ENCODE measurements around the gene HOXA4.

The HOXA4 gene

DNA sequence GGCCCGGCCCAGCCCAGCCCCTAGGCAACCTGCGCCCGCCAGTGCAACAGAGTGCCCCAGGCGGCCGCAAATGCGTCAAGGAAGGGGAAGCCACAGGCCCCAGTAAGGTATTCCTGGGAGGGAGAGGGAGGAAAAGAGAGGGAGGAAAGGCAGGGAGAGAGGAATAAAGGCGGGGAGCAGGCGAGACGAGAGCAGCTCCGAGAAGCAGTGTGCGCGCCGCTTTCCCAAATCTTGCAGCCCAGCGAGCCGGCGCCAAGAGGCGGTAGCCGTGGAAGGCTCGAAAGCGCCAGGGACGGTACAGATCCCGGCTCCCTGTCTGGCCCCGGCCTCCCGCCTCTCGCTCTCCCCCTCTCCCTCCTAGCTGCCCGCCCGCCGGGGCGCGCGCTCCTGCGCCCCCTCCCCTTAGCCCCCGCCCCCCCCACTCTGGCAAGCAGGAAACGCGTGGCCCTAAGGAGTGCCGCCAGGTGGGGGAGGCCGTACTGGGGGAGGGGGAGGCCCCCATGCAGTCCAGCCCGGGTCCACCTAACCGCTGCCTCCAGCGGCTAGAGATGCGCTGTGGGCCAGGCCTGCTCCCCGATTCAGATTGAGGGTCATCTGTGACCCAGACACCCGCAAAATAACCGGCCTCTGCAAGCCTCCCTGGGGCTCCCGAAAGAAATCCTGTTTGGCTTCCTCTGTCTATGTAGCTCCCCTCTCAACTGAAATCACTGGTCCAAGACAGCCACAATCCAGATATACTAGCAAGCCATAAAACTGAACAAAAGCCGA, 39.3 kb upstream of the HOXA4 start:
- DNase-seq (ENCODE audit: low read depth in 2 of 2): no peak

DNA sequence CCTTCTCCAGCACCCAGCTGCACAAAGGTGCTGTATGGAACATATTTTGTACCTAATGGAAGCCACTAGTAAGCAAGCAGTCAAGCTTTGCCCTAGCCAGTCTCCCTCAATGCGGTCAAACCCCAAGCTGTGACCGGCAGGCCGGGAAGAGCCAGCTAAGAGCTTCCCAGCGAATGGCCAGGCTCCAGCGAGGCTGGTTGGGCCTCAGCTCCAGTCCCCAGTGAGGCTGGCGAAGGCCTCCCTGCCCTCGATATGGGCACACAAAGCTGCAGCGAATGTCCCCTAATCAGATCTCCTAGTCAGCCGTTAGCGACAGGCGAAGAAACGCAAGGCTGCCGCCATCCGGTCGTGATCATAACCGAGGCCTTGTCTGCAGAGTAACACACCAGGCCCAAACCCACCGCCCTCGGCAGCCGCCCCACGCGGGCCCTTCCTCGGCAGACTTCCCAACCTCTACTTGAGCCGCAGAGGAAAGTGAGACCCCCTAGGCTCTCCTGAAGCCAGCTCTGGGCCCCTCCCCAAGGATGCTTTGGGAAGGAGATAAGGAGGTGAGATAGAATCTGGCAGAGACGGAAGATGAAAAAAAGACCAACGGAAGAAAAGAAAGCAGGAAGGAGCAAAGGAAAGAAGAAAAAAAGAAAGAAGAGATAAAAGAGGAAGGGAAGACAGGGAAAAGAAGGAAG, 37.8 kb upstream of the HOXA4 start:
- no peak for DNase-seq (ENCODE audit: low read depth in 2 of 2)

DNA sequence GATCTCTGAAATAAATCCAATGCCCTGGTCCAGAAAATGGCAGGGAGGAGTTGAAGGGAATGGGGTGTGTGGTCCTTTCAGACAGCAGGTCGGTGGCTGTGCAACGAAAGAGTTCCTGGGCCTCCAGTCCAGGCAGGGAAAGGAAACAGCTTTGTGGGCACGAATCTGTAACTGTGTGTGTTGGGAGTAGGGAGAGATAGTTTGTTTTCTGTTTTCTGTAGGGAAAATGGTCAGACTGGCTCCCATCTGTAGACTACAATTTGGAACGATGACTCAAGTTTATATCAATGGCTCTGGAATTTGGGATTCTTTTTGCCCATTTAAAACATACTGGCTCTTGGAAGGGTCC, 37.3 kb upstream of the HOXA4 start:
- DNase-seq (ENCODE audit: low read depth in 2 of 2): no peak

DNA sequence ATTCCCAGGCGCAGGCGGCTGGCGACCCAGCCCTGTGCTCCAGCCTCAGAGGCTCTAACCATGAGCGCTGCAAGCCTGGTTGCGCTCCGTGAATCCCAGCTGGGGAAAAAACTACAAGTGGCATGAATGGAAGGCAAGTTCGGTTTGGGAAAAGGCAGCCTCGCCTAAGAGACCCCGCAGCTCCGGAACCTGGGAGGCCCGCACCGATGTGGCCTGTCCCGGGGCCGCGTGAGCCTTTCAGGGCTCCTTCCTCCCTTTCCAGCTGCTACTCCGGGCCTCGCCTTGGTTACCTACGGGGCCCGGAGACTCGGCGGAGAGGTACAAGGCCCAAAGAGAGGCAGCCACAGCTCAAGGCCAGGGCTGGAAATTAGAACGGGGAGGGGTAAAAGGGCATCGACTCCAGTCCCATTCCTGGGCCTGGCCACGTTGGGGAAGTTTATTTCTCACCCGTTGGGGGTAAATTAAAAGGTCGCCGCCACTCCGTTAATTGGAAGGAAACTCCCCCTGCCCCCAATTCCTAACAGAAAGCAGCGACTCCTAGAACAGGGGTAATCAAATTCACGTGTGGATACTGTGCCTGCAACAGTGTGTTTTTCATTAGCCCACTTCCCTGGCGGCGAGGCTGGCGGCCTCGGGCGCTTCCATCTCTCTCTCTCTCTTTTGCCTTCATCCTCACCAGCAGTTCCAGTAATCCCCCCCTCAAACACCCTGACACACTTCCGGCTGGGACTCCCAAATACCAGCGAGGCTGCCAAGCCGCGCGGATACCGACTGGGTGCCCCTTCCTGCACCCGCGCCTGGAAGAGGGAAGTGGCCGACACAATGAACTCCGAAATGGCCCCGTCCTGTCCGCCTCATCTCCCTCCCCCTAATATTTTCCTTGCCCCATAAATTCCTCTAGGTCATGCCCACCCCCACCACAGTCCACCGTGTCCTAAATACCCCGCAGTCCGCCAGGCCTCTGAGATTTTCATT, 36.3 kb upstream of the HOXA4 start:
- DNase-seq (ENCODE audit: low read depth in 2 of 2): no peak

DNA sequence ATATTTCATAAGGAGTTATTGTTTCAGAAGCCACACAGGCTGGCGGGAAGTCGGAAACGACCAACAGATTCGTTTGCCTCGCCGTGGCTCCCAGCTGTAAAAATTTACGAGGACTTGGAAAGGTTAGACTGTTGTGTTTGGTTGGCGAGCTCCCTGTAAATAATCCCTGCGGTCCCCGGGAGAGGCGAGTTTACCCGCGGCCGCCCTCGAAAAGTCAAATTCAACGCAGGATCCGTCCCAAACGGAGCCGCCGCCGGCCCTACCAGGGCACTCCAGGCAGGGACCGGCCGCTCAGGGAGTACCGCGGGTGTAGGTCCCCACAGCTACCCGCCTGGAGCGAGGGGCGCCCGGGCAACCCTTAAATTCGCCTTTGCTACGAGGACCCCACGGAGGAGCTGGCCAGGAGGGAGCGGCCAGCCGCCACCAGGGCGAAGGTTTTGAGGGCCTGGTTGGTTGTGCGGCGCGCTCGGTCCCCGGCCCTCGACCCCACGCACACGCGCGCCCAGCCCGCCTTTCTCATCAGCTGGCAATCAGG, 35.5 kb upstream of the HOXA4 start:
- DNase-seq (ENCODE audit: low read depth in 2 of 2): no peak

DNA sequence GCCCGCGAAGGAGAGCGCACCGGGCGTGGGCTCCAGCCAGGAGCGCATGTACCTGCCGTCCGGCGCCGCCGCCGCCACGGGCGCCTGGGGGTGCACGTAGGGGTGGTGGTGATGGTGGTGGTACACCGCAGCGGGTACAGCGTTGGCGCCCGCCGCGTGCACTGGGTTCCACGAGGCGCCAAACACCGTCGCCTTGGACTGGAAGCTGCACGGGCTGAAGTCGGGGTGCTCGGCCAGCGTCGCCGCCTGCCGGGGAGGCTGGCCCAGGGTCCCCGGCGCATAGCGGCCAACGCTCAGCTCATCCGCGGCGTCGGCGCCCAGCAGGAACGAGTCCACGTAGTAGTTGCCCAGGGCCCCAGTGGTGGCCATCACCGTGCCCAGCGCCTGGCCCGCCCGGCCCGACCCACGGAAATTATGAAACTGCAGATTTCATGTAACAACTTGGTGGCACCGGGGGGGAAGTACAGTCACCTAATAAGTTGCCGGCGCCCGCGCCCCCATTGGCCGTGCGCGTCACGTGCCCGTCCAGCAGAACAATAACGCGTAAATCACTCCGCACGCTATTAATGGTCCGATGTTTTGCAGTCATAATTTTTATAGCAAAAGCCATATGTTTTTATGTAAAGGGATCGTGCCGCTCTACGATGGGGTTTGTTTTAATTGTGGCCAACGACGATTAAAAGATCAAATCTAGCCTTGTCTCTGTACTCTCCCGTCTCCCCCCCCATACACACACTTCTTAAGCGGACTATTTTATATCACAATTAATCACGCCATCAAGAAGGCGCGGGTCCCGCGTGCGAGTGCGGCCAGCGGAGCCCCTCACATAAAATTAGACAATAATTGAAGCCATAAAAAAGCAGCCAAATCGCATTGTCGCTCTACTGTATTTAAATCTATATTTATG, 34.8 kb upstream of the HOXA4 start, which contains the start of gene HOXA9:
Gene HOXA9, minus strand, starts transcription at position 449 of the 907 bp plus-strand sequence. Its CDS starts 80 bp downstream, at position 369.
- no peak for DNase-seq (ENCODE audit: low read depth in 2 of 2)

DNA sequence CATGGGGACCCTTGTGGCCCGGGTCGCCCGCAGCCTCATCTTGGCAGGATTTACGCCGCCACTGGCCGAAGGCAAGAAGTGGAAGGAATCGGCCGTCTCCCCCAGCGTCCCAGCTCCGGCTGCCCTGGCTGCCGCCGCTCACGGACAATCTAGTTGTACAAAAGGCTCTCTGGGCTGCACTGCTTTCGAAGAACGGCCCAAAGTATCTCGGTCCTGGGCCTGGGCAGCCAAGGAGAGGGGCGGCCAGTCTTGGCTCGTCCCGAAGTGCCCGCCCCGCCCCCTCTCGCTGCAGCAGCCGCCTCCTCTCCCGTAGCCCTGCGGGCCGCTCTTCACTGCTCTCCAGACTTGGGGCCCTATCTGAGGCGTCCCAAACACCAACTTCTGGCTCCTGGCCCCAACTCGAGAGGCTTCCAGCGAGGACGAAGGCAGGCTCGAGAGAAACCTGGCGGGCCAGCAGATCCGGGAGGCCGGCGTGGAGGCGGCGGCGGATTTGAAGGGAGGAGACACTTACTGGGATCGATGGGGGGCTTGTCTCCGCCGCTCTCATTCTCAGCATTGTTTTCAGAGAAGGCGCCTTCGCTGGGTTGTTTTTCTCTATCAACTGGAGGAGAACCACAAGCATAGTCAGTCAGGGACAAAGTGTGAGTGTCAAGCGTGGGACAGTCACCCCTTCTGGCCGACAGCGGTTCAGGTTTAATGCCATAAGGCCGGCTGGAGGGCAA, 34.0 kb upstream of the HOXA4 start:
- DNase-seq (ENCODE audit: low read depth in 2 of 2): no peak

DNA sequence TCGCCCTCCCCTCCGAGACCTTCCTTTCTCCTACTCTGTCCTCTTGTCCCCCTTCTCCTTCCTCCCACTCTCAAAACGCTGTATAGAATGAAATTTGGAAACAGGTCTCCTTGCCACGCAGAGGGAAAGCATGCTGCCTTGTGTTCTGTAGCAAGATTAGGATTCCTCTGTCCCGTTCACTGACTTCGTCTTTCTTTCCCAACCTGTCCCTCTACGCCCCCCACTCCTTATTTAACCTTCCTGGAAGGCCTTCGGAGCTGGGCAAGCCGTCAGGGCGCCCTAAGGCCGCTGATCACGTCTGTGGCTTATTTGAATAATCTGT, 33.4 kb upstream of the HOXA4 start:
- DNase-seq (ENCODE audit: low read depth in 2 of 2): no peak

DNA sequence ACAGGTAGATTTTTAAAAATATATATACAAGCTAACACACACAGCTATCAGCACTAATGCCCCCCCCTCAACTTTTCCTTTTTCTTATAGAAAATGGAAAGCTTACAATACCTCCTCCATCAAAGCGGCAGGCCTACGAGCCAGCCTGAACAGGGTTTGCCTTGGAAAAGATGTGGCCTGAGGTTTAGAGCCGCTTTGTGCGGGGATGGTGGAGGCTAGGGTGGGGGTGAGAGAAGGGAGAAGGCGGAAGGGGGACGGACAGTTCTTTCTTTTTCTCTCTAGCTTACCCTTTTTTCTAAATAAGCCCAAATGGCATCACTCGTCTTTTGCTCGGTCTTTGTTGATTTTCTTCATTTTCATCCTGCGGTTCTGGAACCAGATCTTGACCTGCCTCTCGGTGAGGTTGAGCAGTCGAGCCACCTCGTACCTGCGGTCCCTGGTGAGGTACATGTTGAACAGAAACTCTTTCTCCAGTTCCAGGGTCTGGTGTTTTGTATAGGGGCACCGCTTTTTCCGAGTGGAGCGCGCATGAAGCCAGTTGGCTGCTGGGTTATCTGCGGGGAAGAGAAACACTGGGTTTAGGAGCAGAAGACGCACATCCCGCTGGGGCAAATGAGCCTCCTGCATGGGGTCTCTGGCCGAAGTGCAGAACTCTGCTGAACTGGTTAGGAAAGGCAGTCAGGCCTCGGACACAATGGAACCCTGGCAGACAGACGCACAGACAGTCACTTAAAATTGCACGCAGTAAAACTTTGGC, 32.9 kb upstream of the HOXA4 start:
- DNase-seq (ENCODE audit: low read depth in 2 of 2): no peak

DNA sequence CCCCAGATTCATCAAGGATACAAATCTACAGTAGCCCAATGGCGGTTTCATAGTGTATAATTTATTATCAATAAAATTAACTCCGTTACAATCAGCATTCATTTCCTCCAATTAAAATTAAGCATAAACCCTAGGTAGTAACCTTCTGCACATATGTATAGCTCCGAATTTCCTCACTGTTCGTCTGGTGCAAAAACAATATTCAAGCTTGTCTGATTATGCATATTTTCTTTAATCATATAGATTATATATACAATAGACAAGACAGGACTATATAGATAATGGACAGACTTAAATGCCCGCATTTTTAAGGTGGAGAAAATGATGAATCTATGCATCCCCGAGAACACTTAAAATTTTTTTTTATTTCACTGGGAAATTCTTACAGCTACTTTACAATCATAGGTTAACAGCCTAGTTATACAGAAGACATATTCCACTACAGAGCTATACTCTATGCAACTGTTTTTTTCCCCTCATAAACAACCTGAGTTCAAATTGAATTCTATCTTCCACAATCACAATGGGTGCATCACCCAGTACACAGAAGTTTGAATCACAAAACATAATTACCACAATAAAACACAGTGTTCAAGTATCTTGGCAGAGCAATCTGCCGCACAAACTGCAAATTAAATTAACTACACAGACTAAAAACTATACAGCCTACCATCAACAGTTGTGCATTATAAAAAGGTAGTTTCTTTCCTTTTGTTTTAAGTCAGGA, 32.2 kb upstream of the HOXA4 start:
- no peak for DNase-seq (ENCODE audit: low read depth in 2 of 2)

DNA sequence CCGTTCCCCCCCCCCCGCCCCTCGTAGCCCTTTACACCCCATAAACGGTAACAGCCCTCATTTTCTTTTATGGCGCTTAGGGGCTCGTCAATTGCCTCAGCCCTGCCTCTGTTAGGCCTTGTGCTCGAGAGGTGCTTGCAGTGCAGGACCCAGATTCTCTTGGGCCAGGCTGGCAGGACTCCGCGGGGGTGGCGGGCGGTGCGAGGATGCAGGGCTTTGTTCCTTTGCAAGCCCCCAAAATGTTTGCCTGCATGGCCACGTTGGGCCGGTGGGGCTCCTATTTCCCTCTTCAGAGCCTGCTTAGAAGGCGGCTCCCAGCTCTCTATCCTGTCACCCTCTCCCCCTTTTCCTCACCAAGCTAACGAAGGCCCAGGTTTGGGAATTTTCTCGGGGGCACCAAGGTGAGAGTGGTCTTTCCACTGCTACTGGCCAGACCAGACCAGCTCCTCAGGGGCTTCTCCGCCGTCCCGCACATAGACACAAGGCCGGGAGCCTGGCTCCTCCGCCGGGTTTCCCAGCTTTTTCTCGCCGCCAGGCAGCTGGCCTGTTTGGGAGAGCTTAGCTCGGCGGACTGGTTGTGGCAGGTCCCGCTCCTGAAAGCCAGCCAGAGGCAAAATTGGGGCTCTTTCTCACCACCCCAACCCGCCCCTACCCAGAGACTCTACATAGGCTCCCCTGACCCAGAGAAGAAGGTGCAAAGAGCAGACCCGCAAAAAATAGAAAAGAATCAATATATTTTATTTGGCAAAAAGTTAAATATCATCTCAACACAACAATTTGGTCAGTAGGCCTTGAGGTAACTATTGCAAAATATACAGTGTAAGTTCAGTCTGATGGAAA, 31.4 kb upstream of the HOXA4 start:
- no peak for DNase-seq (ENCODE audit: low read depth in 2 of 2)

DNA sequence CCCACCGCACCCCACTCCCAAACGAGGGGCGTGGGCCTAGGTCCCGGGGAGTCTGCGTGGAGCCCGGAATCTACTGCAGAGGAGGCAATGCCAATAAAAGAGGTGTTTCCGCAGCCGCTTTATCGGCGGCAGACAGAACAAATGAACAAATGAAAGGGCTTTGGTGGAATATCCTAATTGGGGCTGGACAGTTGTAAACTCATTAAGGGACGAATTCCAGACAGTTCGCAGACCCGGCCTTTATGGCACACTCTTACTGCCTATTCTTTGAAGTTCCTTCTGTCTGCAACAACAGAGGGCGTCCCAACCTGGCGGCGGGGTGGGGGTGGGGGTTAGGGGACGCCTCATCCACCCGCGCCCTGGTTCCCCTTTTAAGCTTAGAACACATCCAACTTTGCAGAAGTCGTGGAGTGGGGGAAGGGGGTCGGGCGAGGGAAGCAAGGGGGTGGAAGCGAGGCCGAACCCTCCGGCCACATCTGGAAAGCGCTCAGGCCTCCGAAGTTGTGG, 30.7 kb upstream of the HOXA4 start:
- no peak for DNase-seq (ENCODE audit: low read depth in 2 of 2)

DNA sequence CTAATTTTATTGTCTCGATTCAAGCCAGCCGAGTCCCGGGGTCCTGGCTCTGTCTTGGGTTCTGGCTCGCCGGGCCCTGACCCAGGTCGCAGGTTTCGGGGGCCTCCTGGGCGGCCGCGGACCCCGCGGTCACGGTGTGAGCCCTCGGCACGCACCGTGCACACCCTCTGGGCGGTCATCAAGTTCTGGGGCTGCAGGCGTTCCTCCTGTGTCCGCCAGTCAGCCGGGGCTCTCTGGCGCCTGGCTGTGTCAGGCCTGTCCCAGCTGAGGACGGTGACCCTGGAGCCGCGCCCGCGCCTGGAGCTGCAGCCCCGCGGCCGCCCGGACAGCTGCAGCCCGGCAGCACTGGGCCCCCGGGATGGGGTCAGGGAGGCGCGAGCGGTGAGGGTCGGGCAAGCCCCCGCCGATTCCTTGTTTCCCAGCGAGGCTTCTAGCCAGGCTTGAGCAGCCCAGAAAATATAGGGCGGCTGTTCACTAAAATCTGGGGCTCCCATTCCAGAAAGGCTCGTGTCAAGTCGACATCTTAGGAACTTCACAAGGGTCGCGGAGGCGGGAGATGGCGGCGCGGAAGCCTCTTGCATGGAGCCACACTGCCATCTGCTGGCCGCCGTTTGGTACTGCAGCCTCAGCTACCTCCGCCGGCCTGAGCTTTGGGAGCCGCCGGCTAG, 30.1 kb upstream of the HOXA4 start:
- DNase-seq (ENCODE audit: low read depth in 2 of 2): peak; percentile 77 to 78

DNA sequence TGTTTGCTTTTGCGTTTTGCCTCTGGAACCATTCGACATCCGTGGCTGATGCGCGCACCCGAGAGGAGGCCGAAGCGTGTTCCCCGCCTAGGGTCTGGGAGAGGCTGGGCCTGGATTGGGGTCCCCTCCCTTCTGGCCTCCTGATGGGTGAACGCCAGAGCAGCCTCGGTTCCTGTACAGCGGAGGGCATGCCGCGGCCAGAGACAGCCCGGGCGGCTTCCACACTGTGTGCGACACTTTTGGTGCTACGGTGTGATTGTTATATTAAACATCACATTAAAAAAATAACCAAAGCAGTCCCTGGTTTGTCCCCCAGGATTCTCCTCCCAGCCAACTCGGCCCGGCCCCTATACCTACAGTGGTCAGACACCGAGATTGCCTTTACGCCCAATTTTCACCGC, 29.6 kb upstream of the HOXA4 start:
- DNase-seq (ENCODE audit: low read depth in 2 of 2): no peak

DNA sequence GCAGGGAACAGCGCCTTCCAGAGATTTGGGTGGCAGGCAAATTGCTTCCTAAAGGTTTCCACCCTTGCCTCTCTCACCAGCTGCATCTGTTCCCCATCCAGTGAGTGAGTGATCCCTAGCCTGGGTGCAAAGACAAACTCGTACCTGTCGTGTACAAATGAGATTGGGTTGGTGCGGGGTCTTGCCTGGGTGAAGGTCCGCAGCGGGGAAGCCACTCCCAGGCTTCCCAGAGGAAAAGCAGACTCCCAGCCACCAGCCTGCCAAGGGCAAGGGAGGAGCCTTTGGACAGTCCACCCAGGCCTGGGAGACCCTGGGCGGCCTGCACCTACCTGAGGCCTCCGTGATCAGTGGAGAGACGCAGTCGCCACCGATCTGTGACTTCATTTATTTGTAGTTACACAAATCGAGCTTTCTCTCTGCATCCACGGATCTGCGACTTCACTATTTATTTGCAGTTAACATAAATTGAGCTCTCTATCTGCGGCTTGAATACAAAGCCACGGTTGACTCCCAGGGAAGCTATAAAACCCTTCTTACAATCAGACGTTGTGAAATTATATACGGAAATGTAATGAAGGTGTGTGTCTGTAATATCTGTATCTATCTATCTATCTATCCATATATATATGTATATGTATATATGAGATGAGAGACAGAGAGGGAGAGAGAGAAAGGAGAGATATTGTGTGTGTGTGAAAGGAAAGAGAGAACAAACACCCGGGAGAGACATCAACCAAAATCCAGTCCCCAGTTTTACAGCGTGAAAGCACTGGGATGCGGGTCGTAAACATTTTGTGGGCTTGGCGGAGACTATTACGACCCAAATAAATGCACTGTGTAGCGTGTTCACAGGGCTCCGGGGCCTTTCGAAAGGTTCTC, 28.9 kb upstream of the HOXA4 start:
- no peak for DNase-seq (ENCODE audit: low read depth in 2 of 2)
